Psoas muscle (tissue), 8 donors: ENCODE measurements around the gene TBC1D17. TPM values are rescaled to one million over a fixed set of nuclear protein-coding genes. Genes with fewer than 3 reads are reported as not detected.

Experiments
- ATAC-seq, 4 donors: fragments of 200-7000 bp; cut with Tn5 transposase; one replicate each; pipeline ENCODE4 v1.9.1; 2020; ENCODE audit warnings: moderate library complexity in 3 of 4, mild to moderate bottlenecking in 2 of 4
- DNase-seq, 2 donors: peaks; one replicate each; pipeline ENCODE4 v3.0.0-alpha.2; 2020
- H3K27ac ChIP-seq: fragments of 200-600 bp; one replicate; pipeline ENCODE4 v1.8.0; 2022
- H3K27me3 ChIP-seq, 3 donors: fragments of 200-600 bp in 1 of 3; one replicate each; pipeline versions ENCODE4 v1.6.1 to v1.8.0; 2013 to 2022; ENCODE audit warnings: low read length in 2 of 3, mild to moderate bottlenecking in 2 of 3, moderate library complexity in 1 of 3; ENCODE audit not compliant: insufficient read depth in 3 of 3
- H3K36me3 ChIP-seq, 2 donors: fragments of 200-600 bp in 1 of 2; one replicate each; pipeline versions ENCODE4 v1.6.1 to v1.8.0; 2013 to 2022; ENCODE audit warnings: low read depth in 1 of 2, mild to moderate bottlenecking in 1 of 2, moderate library complexity in 1 of 2; ENCODE audit not compliant: insufficient read depth in 1 of 2
- H3K4me1 ChIP-seq: fragments of 200-600 bp; one replicate; pipeline ENCODE4 v1.8.0; 2022
- H3K4me3 ChIP-seq: fragments of 200-600 bp; one replicate; pipeline ENCODE4 v1.8.0; 2022; ENCODE audit warnings: mild to moderate bottlenecking
- H3K9me3 ChIP-seq: fragments of 200-600 bp; one replicate; pipeline ENCODE4 v1.8.0; 2022
- CTCF ChIP-seq: fragments of 200-600 bp; IDR thresholded peaks from one replicate; pipeline ENCODE4 v1.8.0; 2022; ENCODE audit warnings: antibody characterized with exemption
- WGBS, 3 donors: extraction: QIAGEN DNeasy Blood & Tissue Kit; methylation state at CpG; one replicate each; pipeline versions ENCODE4 v1.1.6 to v1.1.7; 2013; 5-methylcytosine and 5-hydroxymethylcytosine counted together
- intact Hi-C, 2 donors: fragments of 100-400 bp; cut with DNase I; formaldehyde crosslinking; loops; one replicate each; pipeline versions ENCODE4 v1.11.0 to v1.14.2; 2022
- long read RNA-seq, 2 donors: library from polyadenylated mRNA; unstranded; transcript quantifications; one replicate each; pipeline ENCODE4 v2.0.0, GENCODE V29; 2021
- polyA plus RNA-seq, 3 donors: library from polyadenylated mRNA; stranded (reverse); fragments of 200-250 nt; gene quantifications; one replicate each; pipeline ENCODE4 v1.2.3, GENCODE V29; 2013
- total RNA-seq, 4 donors: library from RNA; stranded (reverse); fragmentation: NEBNext Ultra II Directional in 2 of 4; extraction: Animal tissue kit (Norgen Biotek cat#: 25700) in 2 of 4; gene quantifications; one replicate each; pipeline versions ENCODE4 v1.2.1 to v1.2.4, GENCODE V29; 2021 to 2023
- donor health status: healthy with polysubstance abuse.
- donor health status: DM: no; HTN: no; CAD: no; lungs with moderate emphysema.
- donor health status: Bipolar disorder and iron deficiency.
- donor health status: healthy.
- donor health status: DM: yes; HTN: yes; CAD: no.
- donor health status: DM: no; HTN: no; CAD: no.
- donor health status: DM: no; HTN: no; CAD: no.
- donor health status: DM: yes; HTN: yes; CAD: no.

TBC1D17 gene
- total RNA-seq (100 to 1,000 TPM in 2 of 4 donors, 10 to 100 TPM in 2; 81.8 to 107 (median 94.8) TPM), polyA plus RNA-seq (10 to 100 TPM; 36.3 to 62.0 (median 52.6) TPM)
- long read RNA-seq, donor 1, transcript TBC1D17-201 (17 exons, 2,366 nt): major isoform, 19 of 39 reads
- long read RNA-seq, donor 1, partial matches to known transcripts: 14 of 39 reads
- long read RNA-seq, donor 1, other reads (novel, unspliced or antisense): 6 of 39 reads
- long read RNA-seq, donor 2, transcript TBC1D17-201 (17 exons, 2,366 nt): major isoform, 58 of 95 reads
- long read RNA-seq, donor 2, partial matches to known transcripts: 24 of 95 reads
- long read RNA-seq, donor 2, other reads (novel, unspliced or antisense): 12 of 95 reads

DNA sequence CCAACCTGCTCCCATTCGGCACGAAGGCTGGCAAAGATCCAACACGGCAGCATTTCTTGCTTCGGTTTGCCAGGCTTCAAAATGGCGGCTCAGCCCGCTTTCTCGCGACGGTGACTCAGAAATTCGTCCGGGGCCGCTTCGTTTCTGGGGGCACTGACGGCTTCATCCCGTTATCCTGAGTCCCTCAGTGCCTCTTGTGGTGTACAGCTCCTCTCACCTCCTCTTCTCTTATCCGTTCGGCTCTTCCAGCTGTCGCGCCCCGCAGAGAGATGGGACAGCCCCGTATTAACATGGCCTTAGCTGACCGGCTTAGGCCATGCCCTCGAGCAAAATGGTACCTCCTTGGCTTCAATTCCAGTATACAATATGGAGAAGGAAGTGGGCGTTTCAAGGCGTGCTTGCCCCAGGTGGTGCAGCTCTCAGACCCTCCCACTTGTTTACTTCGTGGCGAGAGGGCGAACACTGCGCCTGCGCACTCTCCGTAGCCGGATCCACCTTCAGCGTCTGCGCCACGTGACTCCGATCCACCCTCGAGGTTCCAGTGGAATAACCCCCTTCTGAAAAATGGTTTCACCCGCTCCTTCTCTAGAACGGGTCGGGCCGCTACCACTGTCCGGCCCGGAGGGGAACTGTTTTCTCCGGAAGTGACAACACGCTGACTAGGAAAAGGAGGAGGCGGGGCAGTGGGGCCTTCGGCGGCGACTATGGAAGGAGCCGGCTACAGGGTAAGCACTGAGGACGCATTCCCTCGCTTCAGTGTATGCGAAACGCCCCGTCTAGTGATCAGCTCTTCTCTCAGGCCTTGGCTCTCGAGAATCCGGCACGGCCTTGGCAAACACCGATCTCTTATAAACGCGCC is at the start of gene TBC1D17, which contains the start of gene AKT1S1:
Gene TBC1D17, plus strand, starts transcription at position 683 of the 859 bp plus-strand sequence. Its CDS starts 22 bp downstream, at position 705.
Gene AKT1S1, minus strand, starts transcription at position 336 of the 859 bp plus-strand sequence. CDS start 4,060 bp downstream, outside the sequence.
- Histone ChIP-seq H3K4me3 (peak within 1 kb of the TSS; percentile 69), H3K27ac (peak within 1 kb of the TSS; percentile 92), H3K27me3 (no peaks in the 10 kb centered on the region), H3K9me3 (no peaks in the 10 kb centered on the region), H3K36me3 (peaks cover 0 to 50% of the 10 kb centered on the region in 2 donors), H3K4me1 (peaks cover 35% of the 10 kb centered on the region)
- DNase-seq (peak; percentile 98 to 100), ATAC-seq (peak; percentile 80 to 87 (median 84))
- WGBS, 3 donors: 0 to 1% (median 0%) methylated on average over 61 of the region's 61 CpGs
- no peak for TF ChIP-seq CTCF
- intact Hi-C loops: loop anchor here in 1 of 2 donors (5.0 kb wide), 1 partner anchor 380 kb away; the partner anchor contains the start of gene RPS11

GRCh38 chr19:49829200-49829599 is 48.3 kb upstream of the TBC1D17 start:
- Histone ChIP-seq H3K27ac (peak overlapping the region; percentile 53), H3K27me3 (no peaks in the 10 kb centered on the region), H3K36me3 (peaks cover 0 to 64% of the 10 kb centered on the region in 2 donors), H3K4me3 (no peak overlapping the region), H3K4me1 (peaks cover 31% of the 10 kb centered on the region), H3K9me3 (no peaks in the 10 kb centered on the region)
- WGBS, 3 donors: 29 to 44% (median 32%) methylated on average over 8 of the region's 8 CpGs
- no peak for TF ChIP-seq CTCF
- intact Hi-C loops: no loop called here
- peak in 1 of 4 donors; percentile 32 for ATAC-seq
- DNase-seq: no peak

DNA sequence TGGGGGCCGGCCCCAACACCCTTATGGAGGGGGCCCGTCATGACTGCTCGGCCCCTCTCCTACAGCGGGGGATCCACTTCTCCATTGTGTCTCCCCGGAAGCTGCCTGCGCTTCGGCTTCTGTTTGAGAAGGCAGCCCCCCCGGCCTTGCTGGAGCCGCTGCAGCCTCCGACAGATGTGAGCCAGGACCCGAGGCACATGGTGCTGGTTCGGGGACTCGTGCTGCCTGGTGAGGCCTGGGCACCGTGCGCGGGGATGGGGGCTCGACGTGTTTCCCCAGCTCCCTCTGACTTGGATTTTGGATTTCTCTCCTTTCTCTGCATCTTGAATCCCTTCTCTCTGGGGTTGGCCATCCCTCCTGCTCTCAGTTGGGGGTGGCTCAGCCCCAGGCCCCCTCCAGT is 47.8 kb upstream of the TBC1D17 start:
- Histone ChIP-seq H3K4me1 (peaks cover 36% of the 10 kb centered on the region), H3K4me3 (no peak overlapping the region), H3K27me3 (no peaks in the 10 kb centered on the region), H3K9me3 (no peaks in the 10 kb centered on the region), H3K27ac (peak overlapping the region; percentile 53), H3K36me3 (peaks cover 0 to 69% of the 10 kb centered on the region in 2 donors)
- 89 to 93% (median 90%) methylated on average over 18 of the region's 18 CpGs for WGBS, 3 donors
- intact Hi-C loops: no loop called here
- TF ChIP-seq CTCF: no peak
- no peak for DNase-seq
- no peak for ATAC-seq

GRCh38 chr19:49830766-49831165 is 46.7 kb upstream of the TBC1D17 start:
- ATAC-seq: no peak
- no peaks in the 10 kb centered on the region for H3K27me3 ChIP-seq
- H3K9me3 ChIP-seq: no peaks in the 10 kb centered on the region
- TF ChIP-seq CTCF: no peak
- no peak overlapping the region for H3K27ac ChIP-seq
- peaks cover 0 to 80% of the 10 kb centered on the region in 2 donors for H3K36me3 ChIP-seq
- no peak overlapping the region for H3K4me3 ChIP-seq
- H3K4me1 ChIP-seq: peaks cover 36% of the 10 kb centered on the region
- 93 to 95% (median 93%) methylated on average over 10 to 12 of the region's 12 CpGs for WGBS, 3 donors
- intact Hi-C loops: no loop called here
- DNase-seq: no peak
